ENCODE results near the gene OR2A7.

DNA sequence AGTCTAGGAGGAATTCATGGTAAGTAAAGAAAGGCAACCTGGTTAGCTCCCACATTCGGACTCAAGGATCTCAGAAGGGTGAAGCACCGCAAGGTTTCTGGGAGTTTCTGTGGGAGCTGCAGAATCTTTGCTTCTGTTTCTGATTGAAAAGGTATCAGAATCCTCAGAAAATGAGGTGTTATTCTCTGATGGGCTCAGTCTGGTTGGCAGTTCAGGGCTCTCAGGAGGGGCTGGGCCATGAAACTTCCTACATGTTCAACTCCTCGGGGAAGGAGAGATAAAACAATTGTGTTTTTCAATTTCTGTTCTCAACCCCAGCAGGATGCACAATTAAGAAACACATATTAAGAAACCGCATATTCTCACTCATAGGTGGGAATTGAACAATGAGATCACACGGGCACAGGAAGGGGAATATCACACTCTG lies 9.1 kb downstream of the OR2A7 start:
- TF ChIP-seq EZH2 (IDR thresholded peaks at IDR 0.05; ENCODE audit: insufficient read depth, poor library complexity, severe bottlenecking) (no peak), EZH2phosphoT487 (IDR thresholded peaks at IDR 0.05; ENCODE audit: insufficient read depth, low read depth) (no peak)

Data from GM23248 (cell line).